Colonic mucosa (tissue), 4 donors: Measurements from ENCODE around the gene ERBB4. TPM values are rescaled to one million over a fixed set of nuclear protein-coding genes. Genes with fewer than 3 reads are reported as not detected.

Source experiments
- DNase-seq: peaks from one replicate; pipeline ENCODE4 v3.0.0-alpha.2; 2020
- H3K27ac ChIP-seq: fragments of 200-600 bp; one replicate; pipeline ENCODE4 v1.8.0; 2021
- H3K27me3 ChIP-seq: fragments of 200-600 bp; one replicate; pipeline ENCODE4 v1.8.0; 2021
- H3K36me3 ChIP-seq: fragments of 200-600 bp; one replicate; pipeline ENCODE4 v1.8.0; 2021
- H3K4me1 ChIP-seq: fragments of 200-600 bp; one replicate; pipeline ENCODE4 v1.8.0; 2021; ENCODE audit warnings: mild to moderate bottlenecking
- H3K4me3 ChIP-seq: fragments of 200-600 bp; one replicate; pipeline ENCODE4 v1.8.0; 2021
- H3K9ac ChIP-seq, 2 donors: one replicate each; pipeline ENCODE4 v1.7.0; 2013; ENCODE audit warnings: control low read depth in 2 of 2, low read depth in 2 of 2, low read length in 2 of 2
- H3K9me3 ChIP-seq: fragments of 200-600 bp; one replicate; pipeline ENCODE4 v1.8.0; 2021
- CTCF ChIP-seq: fragments of 200-600 bp; IDR thresholded peaks from one replicate; pipeline ENCODE4 v1.8.0; 2022; ENCODE audit warnings: antibody characterized with exemption, mild to moderate bottlenecking
- intact Hi-C: fragments of 100-400 bp; cut with DNase I; formaldehyde crosslinking; loops from one replicate; pipeline ENCODE4 v1.14.1; 2022
- total RNA-seq, 2 donors: library from RNA; stranded (reverse); fragmentation: NEBNext Ultra II Directional in 1 of 2; extraction: Animal tissue kit (Norgen Biotek cat#: 25700) in 1 of 2; gene quantifications; one replicate each; pipeline ENCODE4 v1.2.1, GENCODE V29; 2021
- donor health status: healthy.
- donor health status: DM: no; HTN: no; CAD: no.
- donor health status: DM: no; HTN: no; CAD: no.

The ERBB4 gene
- total RNA-seq, 2 donors from 2014 or later, result 0.05 to 0.07 TPM

- Histone ChIP-seq H3K9me3 (no peaks in the 10 kb centered on the region), H3K4me3 (no peak overlapping the region), H3K9ac (no peak overlapping the region), H3K27me3 (no peaks in the 10 kb centered on the region), H3K27ac (no peak overlapping the region), H3K36me3 (no peaks in the 10 kb centered on the region), H3K4me1 (no peaks in the 10 kb centered on the region)
- TF ChIP-seq CTCF, result no peak
- intact Hi-C loops, result no loop called here
- DNase-seq, result no peak
Measured at GRCh38 chr2:212549463-212549862, 10.9 kb upstream of the ERBB4 start.

- Histone ChIP-seq H3K9me3 (no peaks in the 10 kb centered on the region), H3K27me3 (no peaks in the 10 kb centered on the region), H3K4me1 (no peaks in the 10 kb centered on the region), H3K4me3 (no peak overlapping the region), H3K9ac (no peak overlapping the region), H3K27ac (no peak overlapping the region), H3K36me3 (no peaks in the 10 kb centered on the region)
- no peak for DNase-seq
- no peak for TF ChIP-seq CTCF
- intact Hi-C loops, result no loop called here
Measured at GRCh38 chr2:212548455-212548819, 9.8 kb upstream of the ERBB4 start.

- Histone ChIP-seq H3K4me1 (no peaks in the 10 kb centered on the region), H3K9me3 (no peaks in the 10 kb centered on the region), H3K27ac (no peak overlapping the region), H3K27me3 (no peaks in the 10 kb centered on the region), H3K4me3 (no peak overlapping the region), H3K9ac (no peak overlapping the region), H3K36me3 (no peaks in the 10 kb centered on the region)
- TF ChIP-seq CTCF, result no peak
- DNase-seq, result no peak
- intact Hi-C loops, result no loop called here
Measured at GRCh38 chr2:212547716-212548454, 9.3 kb upstream of the ERBB4 start.

GRCh38 chr2:212546669-212547068, 8.1 kb upstream of the ERBB4 start:
- H3K9ac ChIP-seq, result no peak overlapping the region
- TF ChIP-seq CTCF, result no peak

GRCh38 chr2:212540341-212540740, 1.7 kb upstream of the ERBB4 start:
- H3K27me3 ChIP-seq, result peaks cover 34% of the 10 kb centered on the region
- H3K9me3 ChIP-seq, result no peaks in the 10 kb centered on the region
- no peak overlapping the region for H3K9ac ChIP-seq
- intact Hi-C loops, result no loop called here
- no peak for DNase-seq
- H3K4me1 ChIP-seq, result no peaks in the 10 kb centered on the region
- no peaks in the 10 kb centered on the region for H3K36me3 ChIP-seq
- no peak for TF ChIP-seq CTCF
- H3K4me3 ChIP-seq, result no peak overlapping the region
- H3K27ac ChIP-seq, result no peak overlapping the region

More at GRCh38 chr2:212546669-212547068, 8.1 kb upstream of the ERBB4 start:
- no peak overlapping the region for H3K27ac ChIP-seq
- H3K27me3 ChIP-seq, result no peaks in the 10 kb centered on the region
- H3K36me3 ChIP-seq, result no peaks in the 10 kb centered on the region
- H3K9me3 ChIP-seq, result no peaks in the 10 kb centered on the region
- H3K4me3 ChIP-seq, result no peak overlapping the region
- intact Hi-C loops, result no loop called here
- H3K4me1 ChIP-seq, result no peaks in the 10 kb centered on the region
- DNase-seq, result no peak
